ENCODE measurements around the gene OIT3. TPM values are rescaled to one million over a fixed set of nuclear protein-coding genes. Genes with fewer than 3 reads are reported as not detected.

The OIT3 gene
- total RNA-seq, 1 experiment from 2014 or later, result not detected

GRCh38 chr10:72976886-72977285 is 83.3 kb downstream of the OIT3 start:
- intact Hi-C loops (cut with micrococcal nuclease; ENCODE audit: unreplicated experiment) (no loop called here), in situ Hi-C loops (cut with HindIII; ENCODE audit: low pct_unique_long_range_greater_than_20kb, low sequenced_read_pairs) (no loop called here)
- Histone ChIP-seq H3K27ac (ENCODE audit: low read length) (no peak overlapping the region), H3K4me1 (ENCODE audit: control insufficient read depth, insufficient read depth, low read length) (no peaks in the 10 kb centered on the region), H3K4me3 (ENCODE audit: low read depth in 2 of 2, low read length in 2 of 2) (no peak overlapping the region), H3K27me3 (ENCODE audit: control insufficient read depth, insufficient read depth, low read length) (no peaks in the 10 kb centered on the region), H3K9me3 (ENCODE audit: control insufficient read depth, insufficient read depth, low read depth, low read length) (peaks cover 19% of the 10 kb centered on the region; the same call in 1 of the 2 replicates), H3K36me3 (ENCODE audit: control insufficient read depth, insufficient read depth, low read length) (no peaks in the 10 kb centered on the region)
- no TSS peak for BruUV-seq (replicated peaks)
- ATAC-seq (no peak), DNase-seq (ENCODE audit: low read depth, low spot score) (no peak)
- TF ChIP-seq CTCF (IDR thresholded peaks at IDR 0.05) (no peak), REST (IDR thresholded peaks at IDR 0.05; ENCODE audit: insufficient read depth in 1 of 2, low read depth in 2 of 2, low read length in 1 of 2) (no peak), SIN3A (IDR thresholded peaks at IDR 0.05; ENCODE audit: borderline replicate concordance, insufficient read depth, low read depth, low read length) (no peak), POLR2AphosphoS5 (IDR thresholded peaks at IDR 0.05; ENCODE audit: low read depth, low read length) (no peak), TCF7L2 (IDR thresholded peaks at IDR 0.05; ENCODE audit: low read depth, low read length) (no peak)
- ChIA-PET POLR2A (interaction anchor here (0.6 kb wide), 1 partner anchor 11 kb away, joined by 7 read pairs; no protein-coding TSS in a partner anchor), CTCF (no interaction called here)

DNA sequence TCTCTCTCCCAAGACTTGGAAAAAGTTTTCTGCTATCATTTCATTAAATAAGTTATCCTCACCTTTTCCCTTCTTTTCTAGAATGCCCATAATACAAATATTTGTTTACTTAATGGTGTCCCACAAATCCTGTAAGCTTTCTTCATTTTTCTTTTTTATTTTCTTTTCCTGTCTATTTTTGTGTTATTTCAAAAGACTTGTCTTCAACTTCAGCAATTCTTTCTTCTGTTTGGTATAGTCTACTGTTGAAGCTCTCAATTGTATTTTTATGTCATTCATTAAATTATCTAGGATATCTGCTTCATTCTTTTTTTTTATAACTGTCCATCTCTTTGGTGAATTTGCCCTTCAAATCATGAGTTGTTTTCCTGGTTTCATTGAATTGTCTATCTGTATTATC is 86.2 kb downstream of the OIT3 start:
- BruUV-seq (replicated peaks), result no TSS peak
- no peak for TF ChIP-seq TCF7L2 (IDR thresholded peaks at IDR 0.05; ENCODE audit: low read depth, low read length)
- no peak for TF ChIP-seq CTCF (IDR thresholded peaks at IDR 0.05)
- TF ChIP-seq SIN3A (IDR thresholded peaks at IDR 0.05; ENCODE audit: borderline replicate concordance, insufficient read depth, low read depth, low read length), result no peak
- no peak for TF ChIP-seq REST (IDR thresholded peaks at IDR 0.05; ENCODE audit: insufficient read depth in 1 of 2, low read depth in 2 of 2, low read length in 1 of 2)
- TF ChIP-seq POLR2AphosphoS5 (IDR thresholded peaks at IDR 0.05; ENCODE audit: low read depth, low read length), result no peak
- H3K27me3 ChIP-seq (ENCODE audit: control insufficient read depth, insufficient read depth, low read length), result no peaks in the 10 kb centered on the region
- intact Hi-C loops (cut with micrococcal nuclease; ENCODE audit: unreplicated experiment), result no loop called here
- no peak for ATAC-seq
- H3K27ac ChIP-seq (ENCODE audit: low read length), result no peak overlapping the region
- DNase-seq (ENCODE audit: low read depth, low spot score), result no peak
- POLR2A ChIA-PET, result no interaction called here
- no peaks in the 10 kb centered on the region for H3K4me1 ChIP-seq (ENCODE audit: control insufficient read depth, insufficient read depth, low read length)
- H3K4me3 ChIP-seq (ENCODE audit: low read depth in 2 of 2, low read length in 2 of 2), result no peak overlapping the region
- in situ Hi-C loops (cut with HindIII; ENCODE audit: low pct_unique_long_range_greater_than_20kb, low sequenced_read_pairs), result no loop called here
- no peaks in the 10 kb centered on the region for H3K36me3 ChIP-seq (ENCODE audit: control insufficient read depth, insufficient read depth, low read length)
- CTCF ChIA-PET, result interaction anchor here (0.7 kb wide), 2 partner anchors 74 to 123 kb away, joined by 3 to 4 read pairs; no protein-coding TSS in a partner anchor
- peaks cover 19% of the 10 kb centered on the region; the same call in 1 of the 2 replicates for H3K9me3 ChIP-seq (ENCODE audit: control insufficient read depth, insufficient read depth, low read depth, low read length)
